H1 (cell line): ENCODE data around the gene RPP25L. TPM values are rescaled to one million over a fixed set of nuclear protein-coding genes. Genes with fewer than 3 reads are reported as not detected.

Source experiments
- CTCF ChIA-PET: fragments of 300-600 bp; sonication (Branson Sonifier 250); formaldehyde crosslinking; loops from one replicate; lab custom pipeline; 2021; ENCODE audit not compliant: partially characterized antibody; lab: Charles Lee
- POLR2A ChIA-PET: fragments of 300-600 bp; sonication (Branson Sonifier 250); formaldehyde crosslinking; loops from one replicate; lab custom pipeline; 2021; ENCODE audit warnings: inconsistent platforms; ENCODE audit not compliant: partially characterized antibody; lab: Charles Lee
- DNase-seq, 2 experiments: peaks; one replicate each; pipeline versions ENCODE4 v3.0.0 to v3.0.0-alpha.2; 2010 to 2022; ENCODE audit warnings: low spot score in 2 of 2, low read depth in 1 of 2, mixed read lengths in 1 of 2
- FAIRE-seq: peaks from 2 replicates; lab custom pipeline; 2011; peaks lifted over from hg19 to GRCh38; lab: Jason Lieb, UNC
- H2AFZ ChIP-seq: 2 replicates; pipeline ENCODE4 v1.8.1; 2012; ENCODE audit warnings: low read length, inconsistent platforms
- H2AK5ac ChIP-seq: 2 replicates; pipeline ENCODE4 v1.6.1; 2013; ENCODE audit warnings: low read depth, low read length
- H2BK120ac ChIP-seq: replicated peaks from 2 replicates; pipeline ENCODE3; 2013; ENCODE audit warnings: low read depth, low read length, inconsistent platforms
- H2BK12ac ChIP-seq: 2 replicates; pipeline ENCODE4 v1.6.1; 2013; ENCODE audit warnings: low read depth, low read length
- H2BK15ac ChIP-seq: 2 replicates; pipeline ENCODE4 v1.6.1; 2013; ENCODE audit warnings: low read length
- H2BK20ac ChIP-seq: 2 replicates; pipeline ENCODE4 v1.6.1; 2013; ENCODE audit warnings: low read length
- H2BK5ac ChIP-seq: 2 replicates; pipeline ENCODE4 v1.6.1; 2013; ENCODE audit warnings: low read depth, low read length
- H3K14ac ChIP-seq: 2 replicates; pipeline ENCODE4 v1.6.1; 2013; ENCODE audit warnings: inconsistent platforms; ENCODE audit not compliant: insufficient read length
- H3K18ac ChIP-seq: 2 replicates; pipeline ENCODE4 v1.6.1; 2013; ENCODE audit warnings: low read length; ENCODE audit errors: extremely low read depth
- H3K23ac ChIP-seq: 2 replicates; pipeline ENCODE4 v1.6.1; 2013; ENCODE audit warnings: inconsistent platforms; ENCODE audit not compliant: insufficient read length
- H3K23me2 ChIP-seq: 2 replicates; pipeline ENCODE4 v1.6.1; 2013; ENCODE audit warnings: low read depth, low read length
- H3K27ac ChIP-seq: 2 replicates; pipeline ENCODE4 v1.6.1; 2011; ENCODE audit warnings: low read depth, low read length, inconsistent platforms
- H3K27me3 ChIP-seq, 4 experiments: replicated peaks in 1 of 4; 1 replicate in 1 of 4; 2 replicates in 3 of 4; pipeline versions ENCODE4 v1.6.1 to v1.8.1; 2011 to 2013; ENCODE audit warnings: low read length in 3 of 4, mild to moderate bottlenecking in 3 of 4, inconsistent platforms in 2 of 4, mixed read lengths in 2 of 4, moderate library complexity in 1 of 4; ENCODE audit not compliant: control insufficient read depth in 3 of 4, insufficient read depth in 3 of 4; ENCODE audit errors: extremely low read depth in 1 of 4
- H3K36me3 ChIP-seq, 4 experiments: 2 replicates each; pipeline versions ENCODE4 v1.6.1 to v1.8.1; 2011 to 2013; ENCODE audit warnings: mild to moderate bottlenecking in 4 of 4, low read length in 3 of 4, moderate library complexity in 2 of 4, control low read depth in 1 of 4, inconsistent platforms in 1 of 4; ENCODE audit not compliant: insufficient read depth in 4 of 4, control insufficient read depth in 2 of 4
- H3K4ac ChIP-seq: replicated peaks from 2 replicates; pipeline ENCODE3; 2013; ENCODE audit warnings: low read length, low read depth, mixed read lengths, inconsistent platforms; ENCODE audit not compliant: insufficient read length
- H3K4me1 ChIP-seq, 4 experiments: replicated peaks in 1 of 4; 1 replicate in 1 of 4; 2 replicates in 3 of 4; pipeline versions ENCODE4 v1.6.1 to v1.8.1; 2011 to 2013; ENCODE audit warnings: low read length in 3 of 4, inconsistent platforms in 2 of 4, mixed read lengths in 1 of 4; ENCODE audit not compliant: insufficient read depth in 4 of 4, control insufficient read depth in 3 of 4
- H3K4me2 ChIP-seq, 2 experiments: 2 replicates each; pipeline versions ENCODE4 v1.6.1 to v1.8.1; 2011 to 2013; ENCODE audit warnings: low read depth in 2 of 2, low read length in 2 of 2, control low read depth in 1 of 2, inconsistent platforms in 1 of 2, mild to moderate bottlenecking in 1 of 2; ENCODE audit not compliant: insufficient read depth in 1 of 2
- H3K4me3 ChIP-seq, 4 experiments: fragments of 200-600, 300-600 bp in 1 of 4; sonication (generic), shearing (Covaris generic), sonication (Bioruptor Twin) in 1 of 4; 2 replicates each; pipeline versions ENCODE4 v1.5.1 to v1.8.1; 2011 to 2016; ENCODE audit warnings: low read length in 4 of 4, low read depth in 3 of 4, control low read depth in 2 of 4, inconsistent platforms in 2 of 4, mild to moderate bottlenecking in 2 of 4, mixed read lengths in 1 of 4, moderate library complexity in 1 of 4; ENCODE audit not compliant: insufficient read depth in 2 of 4; ENCODE audit errors: extremely low read depth in 1 of 4
- H3K56ac ChIP-seq: replicated peaks from 2 replicates; pipeline ENCODE3; 2013; ENCODE audit warnings: low read depth, mild to moderate bottlenecking, mixed read lengths, low read length, inconsistent platforms; ENCODE audit not compliant: insufficient read length
- H3K79me1 ChIP-seq: 2 replicates; pipeline ENCODE4 v1.6.1; 2013; ENCODE audit warnings: low read depth, low read length, control low read depth
- H3K79me2 ChIP-seq, 2 experiments: 2 replicates each; pipeline versions ENCODE4 v1.6.1 to v1.8.1; 2012 to 2013; ENCODE audit warnings: low read length in 2 of 2, mild to moderate bottlenecking in 2 of 2, inconsistent platforms in 1 of 2; ENCODE audit not compliant: insufficient read depth in 2 of 2, control insufficient read depth in 1 of 2
- H3K9ac ChIP-seq, 4 experiments: replicated peaks in 1 of 4; 1 replicate in 1 of 4; 2 replicates in 3 of 4; pipeline versions ENCODE4 v1.6.1 to v1.8.1; 2011 to 2013; ENCODE audit warnings: low read depth in 3 of 4, low read length in 3 of 4, control low read depth in 2 of 4, mild to moderate bottlenecking in 2 of 4, moderate library complexity in 2 of 4, inconsistent platforms in 1 of 4; ENCODE audit errors: extremely low read depth in 1 of 4
- H3K9me3 ChIP-seq, 2 experiments: 2 replicates each; pipeline versions ENCODE4 v1.6.1 to v1.8.1; 2012 to 2013; ENCODE audit warnings: mild to moderate bottlenecking in 2 of 2, moderate library complexity in 2 of 2, control low read depth in 1 of 2, inconsistent platforms in 1 of 2, low read depth in 1 of 2, low read length in 1 of 2, mixed read lengths in 1 of 2; ENCODE audit not compliant: insufficient read depth in 2 of 2
- H4K20me1 ChIP-seq, 2 experiments: replicated peaks in 1 of 2; 2 replicates each; pipeline versions ENCODE3 to v1.8.1; 2011 to 2013; ENCODE audit warnings: inconsistent platforms in 2 of 2, low read length in 2 of 2, mild to moderate bottlenecking in 1 of 2; ENCODE audit not compliant: insufficient read depth in 2 of 2, control insufficient read depth in 1 of 2
- H4K5ac ChIP-seq: 2 replicates; pipeline ENCODE4 v1.6.1; 2013; ENCODE audit warnings: low read length, low read depth, mixed read lengths, inconsistent platforms; ENCODE audit not compliant: insufficient read length
- H4K8ac ChIP-seq: 2 replicates; pipeline ENCODE4 v1.8.0; 2013; ENCODE audit warnings: mild to moderate bottlenecking, moderate library complexity, low read length, inconsistent platforms; ENCODE audit not compliant: insufficient read depth; ENCODE audit errors: extremely low read depth
- H4K91ac ChIP-seq: replicated peaks from 2 replicates; pipeline ENCODE3; 2013; ENCODE audit warnings: low read length, mixed read lengths, inconsistent platforms; ENCODE audit not compliant: insufficient read length
- JUND ChIP-seq: IDR thresholded peaks from 2 replicates; pipeline ENCODE4 v1.6.1; 2011; ENCODE audit warnings: mild to moderate bottlenecking, improper control_type of control experiment, low read length
- WGBS, 2 experiments: shearing (Covaris generic) in 1 of 2; methylation state at CpG; one replicate each; pipeline versions ENCODE4 v1.1.6 to v1.1.7; 2013 to 2015; ENCODE audit warnings: low lambda C conversion rate in 2 of 2, mixed read lengths in 2 of 2, inconsistent platforms in 1 of 2, low coverage in 1 of 2, missing lambda C conversion rate in 1 of 2; ENCODE audit not compliant: insufficient replicate concordance in 2 of 2, insufficient coverage in 1 of 2, insufficient read length in 1 of 2; ENCODE audit errors: extremely low coverage in 1 of 2, missing lambda C conversion rate in 1 of 2; 5-methylcytosine and 5-hydroxymethylcytosine counted together
- polyA plus RNA-seq, 7 experiments: library from polyadenylated mRNA; depleted of rRNA in 3 of 7; stranded (reverse) in 5 of 7; unstranded in 2 of 7; fragments of >200 nt in 5 of 7; fragments of 200-250 nt in 2 of 7; gene quantifications; 1 replicate in 5 of 7; 2 replicates in 1 of 7; 4 replicates in 1 of 7; pipeline versions ENCODE4 v1.2.1 to v1.2.3, GENCODE V29; 2011 to 2013; ENCODE audit warnings: missing spikeins in 2 of 7, mixed read lengths in 2 of 7
- total RNA-seq: library from RNA; stranded (reverse); fragmentation: NEBNext Ultra II Directional; extraction: Animal tissue kit (Norgen Biotek cat#: 25700); gene quantifications from 2 replicates; pipeline ENCODE4 v1.2.1, GENCODE V29; 2021

Gene RPP25L
- total and polyA plus RNA-seq, 2 of the 8 experiments (the other 6 are each of a cell fraction or from before 2014, with no cell fraction given): 21.6 to 75.0 TPM

GRCh38 chr9:34575862-34576596, 35.9 kb downstream of the RPP25L start:
- TF ChIP-seq JUND: no peak
- H3K36me3 ChIP-seq: no peaks in the 10 kb centered on the region
- H3K27ac ChIP-seq: no peak overlapping the region
- no peak overlapping the region for H4K5ac ChIP-seq
- peak overlapping the region; percentile 88; the same call in 1 of the 2 replicates for H2BK12ac ChIP-seq
- peak overlapping the region; percentile 32; the same call in 1 of the 2 replicates for H3K18ac ChIP-seq
- ChIA-PET POLR2A (interaction anchor here (5.6 kb wide), 1 partner anchor 16 kb away, joined by 36 read pairs; no protein-coding TSS in a partner anchor), CTCF (interaction anchor here (0.7 to 13.8 kb wide), 13 partner anchors 8 to 172 kb away, joined by 3 to 241 read pairs (median 6); partner anchors contain the start of gene CNTFR)
- WGBS, 2 experiments: 84% methylated on average over 21 of the region's 21 CpGs; no CpG with 5 or more reads in 1 of the 2 experiments
- H3K4ac ChIP-seq: no peak overlapping the region
- H4K91ac ChIP-seq: no peak overlapping the region
- peaks cover 19% of the 10 kb centered on the region; the same call in 1 of the 2 replicates for H3K23me2 ChIP-seq
- no peaks in the 10 kb centered on the region for H3K79me1 ChIP-seq
- peak overlapping the region; percentile 90; the same call in 1 of the 2 replicates for H2BK15ac ChIP-seq
- DNase-seq (no peak), FAIRE-seq (no peak)
- H3K9ac ChIP-seq: no peak overlapping the region
- no peak overlapping the region for H3K4me3 ChIP-seq
- peaks cover 0 to 5% of the 10 kb centered on the region in 2 experiments for H4K20me1 ChIP-seq
- H3K79me2 ChIP-seq: no peaks in the 10 kb centered on the region
- no peak overlapping the region for H3K56ac ChIP-seq
- H3K9me3 ChIP-seq: no peaks in the 10 kb centered on the region
- H2AK5ac ChIP-seq: peak overlapping the region; percentile 77
- H3K27me3 ChIP-seq: peaks cover 20 to 61% (median 51%) of the 10 kb centered on the region in 4 experiments
- H2AFZ ChIP-seq: no peak overlapping the region
- H3K23ac ChIP-seq: no peak overlapping the region
- H4K8ac ChIP-seq: no peak overlapping the region
- no peak overlapping the region for H3K14ac ChIP-seq
- H2BK5ac ChIP-seq: no peak overlapping the region; the same call in 1 of the 2 replicates
- no peak overlapping the region; a peak in 1 of 4 replicates for H3K4me2 ChIP-seq
- peaks cover 12 to 46% (median 32%) of the 10 kb centered on the region in 4 experiments for H3K4me1 ChIP-seq
- H2BK120ac ChIP-seq: no peak overlapping the region
- 0 out of 2 replicates have a peak overlapping the region, but pooled peaks have one; percentile 61 for H2BK20ac ChIP-seq
